ENCODE results near the gene YY1.

The YY1 gene

GRCh38 chr14:100238419-100239210 lies at the start of gene YY1:
Gene YY1 (plus strand): TSS chr14:100239144. CDS start chr14:100239245, 101 bp downstream.
- H3K9me3 ChIP-seq (ENCODE audit: control insufficient read depth in 1 of 2, low read length in 2 of 2): no peaks in the 10 kb centered on the region
- peaks cover 21 to 39% of the 10 kb centered on the region in 2 donors for H3K4me1 ChIP-seq (ENCODE audit: control insufficient read depth in 1 of 2, insufficient read depth in 2 of 2, low read length in 2 of 2)

DNA sequence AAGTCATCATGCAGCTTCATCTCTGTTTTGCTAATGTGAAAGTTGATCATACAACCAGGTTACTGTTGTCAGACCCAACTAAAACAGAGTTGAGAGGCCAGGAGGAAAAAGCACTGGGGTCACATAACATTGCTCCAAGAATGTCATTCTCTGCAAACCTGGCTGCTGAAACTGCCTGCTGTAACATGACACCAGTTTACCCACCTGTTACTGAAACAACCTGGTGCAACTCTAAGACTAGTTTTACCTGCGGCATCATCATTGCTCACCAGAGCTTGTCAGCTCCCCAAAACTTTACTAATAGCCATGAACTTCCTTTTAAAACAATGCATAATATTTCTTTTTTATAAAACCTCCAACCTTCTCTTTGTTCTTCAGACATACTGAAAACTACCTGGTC lies 48.8 kb upstream of the YY1 start:
- no peak overlapping the region for H3K27ac ChIP-seq (ENCODE audit: low read length)
- H3K9me3 ChIP-seq (ENCODE audit: control insufficient read depth in 1 of 2, low read length in 2 of 2): no peaks in the 10 kb centered on the region
- H3K4me1 ChIP-seq (ENCODE audit: control insufficient read depth in 1 of 2, insufficient read depth in 2 of 2, low read length in 2 of 2): peaks cover 4 to 6% of the 10 kb centered on the region in 2 donors
- no peaks in the 10 kb centered on the region for H3K27me3 ChIP-seq (ENCODE audit: low read depth, low read length)
- H3K36me3 ChIP-seq (ENCODE audit: control insufficient read depth in 1 of 2, insufficient read depth in 2 of 2, low read length in 2 of 2): no peaks in the 10 kb centered on the region
- no peak overlapping the region for H3K4me3 ChIP-seq (ENCODE audit: low read depth in 1 of 2, low read length in 2 of 2)

More at GRCh38 chr14:100238419-100239210, at the start of gene YY1:
- peaks cover 0 to 13% of the 10 kb centered on the region in 2 donors for H3K36me3 ChIP-seq (ENCODE audit: control insufficient read depth in 1 of 2, insufficient read depth in 2 of 2, low read length in 2 of 2)
- H3K27me3 ChIP-seq (ENCODE audit: low read depth, low read length): no peaks in the 10 kb centered on the region
- peak within 1 kb of the TSS; percentile 93 for H3K27ac ChIP-seq (ENCODE audit: low read length)
- peak within 1 kb of the TSS; percentile 95 to 100 for H3K4me3 ChIP-seq (ENCODE audit: low read depth in 1 of 2, low read length in 2 of 2)

- H3K4me3 ChIP-seq (ENCODE audit: low read depth in 1 of 2, low read length in 2 of 2): no peak overlapping the region
- H3K36me3 ChIP-seq (ENCODE audit: control insufficient read depth in 1 of 2, insufficient read depth in 2 of 2, low read length in 2 of 2): no peaks in the 10 kb centered on the region
- no peaks in the 10 kb centered on the region for H3K9me3 ChIP-seq (ENCODE audit: control insufficient read depth in 1 of 2, low read length in 2 of 2)
- H3K4me1 ChIP-seq (ENCODE audit: control insufficient read depth in 1 of 2, insufficient read depth in 2 of 2, low read length in 2 of 2): peaks cover 4 to 6% of the 10 kb centered on the region in 2 donors
- peak overlapping the region; percentile 74 for H3K27ac ChIP-seq (ENCODE audit: low read length)
- no peaks in the 10 kb centered on the region for H3K27me3 ChIP-seq (ENCODE audit: low read depth, low read length)
These were observed 47.2 kb upstream of the YY1 start for GRCh38 chr14:100191584-100192249.

DNA sequence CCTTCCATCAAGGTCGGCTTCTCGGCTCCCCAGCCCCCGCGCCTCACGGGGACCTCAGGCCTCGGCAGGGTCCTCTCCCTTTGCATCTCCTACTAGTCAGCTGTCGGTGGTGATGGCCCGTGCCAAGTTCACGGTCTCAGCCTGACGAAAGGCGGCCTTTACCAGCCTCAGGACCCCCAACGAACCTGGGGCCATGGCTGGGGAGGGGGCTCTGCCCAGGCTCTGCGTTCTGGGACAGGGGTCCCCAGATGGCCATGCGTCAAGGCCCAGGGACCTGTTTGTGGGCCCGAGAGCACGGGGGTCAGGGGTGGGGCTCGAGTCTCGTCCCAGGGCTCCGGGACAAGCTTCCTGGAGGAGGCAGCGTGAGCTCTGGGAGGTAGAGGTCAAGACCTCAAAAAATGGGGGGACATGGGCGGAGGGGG lies 46.7 kb upstream of the YY1 start:
- Histone ChIP-seq H3K4me3 (ENCODE audit: low read depth in 1 of 2, low read length in 2 of 2) (peak overlapping the region; percentile 56 to 59), H3K4me1 (ENCODE audit: control insufficient read depth in 1 of 2, insufficient read depth in 2 of 2, low read length in 2 of 2) (peaks cover 4 to 6% of the 10 kb centered on the region in 2 donors), H3K27me3 (ENCODE audit: low read depth, low read length) (no peaks in the 10 kb centered on the region), H3K36me3 (ENCODE audit: control insufficient read depth in 1 of 2, insufficient read depth in 2 of 2, low read length in 2 of 2) (no peaks in the 10 kb centered on the region), H3K9me3 (ENCODE audit: control insufficient read depth in 1 of 2, low read length in 2 of 2) (no peaks in the 10 kb centered on the region), H3K27ac (ENCODE audit: low read length) (peak overlapping the region; percentile 74)

GRCh38 chr14:100192672-100193416 lies 46.1 kb upstream of the YY1 start:
- H3K27ac ChIP-seq (ENCODE audit: low read length): peak overlapping the region; percentile 85
- H3K36me3 ChIP-seq (ENCODE audit: control insufficient read depth in 1 of 2, insufficient read depth in 2 of 2, low read length in 2 of 2): no peaks in the 10 kb centered on the region
- H3K4me3 ChIP-seq (ENCODE audit: low read depth in 1 of 2, low read length in 2 of 2): peak overlapping the region; percentile 59 to 67
- peaks cover 4 to 6% of the 10 kb centered on the region in 2 donors for H3K4me1 ChIP-seq (ENCODE audit: control insufficient read depth in 1 of 2, insufficient read depth in 2 of 2, low read length in 2 of 2)
- H3K27me3 ChIP-seq (ENCODE audit: low read depth, low read length): no peaks in the 10 kb centered on the region
- no peaks in the 10 kb centered on the region for H3K9me3 ChIP-seq (ENCODE audit: control insufficient read depth in 1 of 2, low read length in 2 of 2)

GRCh38 chr14:100193417-100194357 lies 45.3 kb upstream of the YY1 start:
- Histone ChIP-seq H3K4me1 (ENCODE audit: control insufficient read depth in 1 of 2, insufficient read depth in 2 of 2, low read length in 2 of 2) (peaks cover 4 to 6% of the 10 kb centered on the region in 2 donors), H3K4me3 (ENCODE audit: low read depth in 1 of 2, low read length in 2 of 2) (peak overlapping the region; percentile 59 to 67), H3K27ac (ENCODE audit: low read length) (peak overlapping the region; percentile 85), H3K27me3 (ENCODE audit: low read depth, low read length) (no peaks in the 10 kb centered on the region), H3K9me3 (ENCODE audit: control insufficient read depth in 1 of 2, low read length in 2 of 2) (no peaks in the 10 kb centered on the region), H3K36me3 (ENCODE audit: control insufficient read depth in 1 of 2, insufficient read depth in 2 of 2, low read length in 2 of 2) (no peaks in the 10 kb centered on the region)

DNA sequence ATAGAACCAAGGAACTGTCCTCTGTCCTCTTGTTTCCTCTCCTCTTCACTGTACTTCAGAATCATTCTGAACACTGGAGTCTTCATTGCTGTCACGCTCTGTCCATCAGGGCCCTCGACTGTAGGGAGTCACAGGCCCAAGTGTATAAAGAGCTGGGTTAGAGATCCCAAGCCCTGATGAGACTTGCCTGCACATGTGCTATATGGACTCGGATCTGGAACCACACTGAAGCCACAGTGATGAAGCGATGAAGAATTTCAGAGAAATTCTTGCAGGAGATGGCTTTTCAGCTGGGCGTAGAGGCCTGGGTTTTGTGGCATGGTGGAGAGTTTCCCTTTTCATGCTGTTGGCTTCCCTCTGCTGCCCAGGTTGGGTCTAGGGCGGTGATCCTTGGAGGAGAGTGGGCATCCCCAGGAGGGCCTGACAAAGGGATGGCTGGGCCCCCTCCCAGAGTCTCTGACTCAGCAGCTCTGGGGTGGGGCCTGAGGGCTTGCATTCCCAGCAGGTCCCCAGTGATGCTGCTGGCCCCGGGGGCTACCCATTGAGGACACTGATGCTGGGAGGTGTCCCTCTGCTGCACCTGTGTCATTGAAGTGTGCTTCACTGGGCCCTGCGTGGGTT lies 39.6 kb upstream of the YY1 start:
- Histone ChIP-seq H3K4me3 (ENCODE audit: low read depth in 1 of 2, low read length in 2 of 2) (no peak overlapping the region), H3K27me3 (ENCODE audit: low read depth, low read length) (no peaks in the 10 kb centered on the region), H3K4me1 (ENCODE audit: control insufficient read depth in 1 of 2, insufficient read depth in 2 of 2, low read length in 2 of 2) (no peaks in the 10 kb centered on the region), H3K27ac (ENCODE audit: low read length) (no peak overlapping the region), H3K36me3 (ENCODE audit: control insufficient read depth in 1 of 2, insufficient read depth in 2 of 2, low read length in 2 of 2) (no peaks in the 10 kb centered on the region), H3K9me3 (ENCODE audit: control insufficient read depth in 1 of 2, low read length in 2 of 2) (no peaks in the 10 kb centered on the region)

GRCh38 chr14:100200311-100200710 lies 38.6 kb upstream of the YY1 start:
- no peak overlapping the region for H3K4me3 ChIP-seq (ENCODE audit: low read depth in 1 of 2, low read length in 2 of 2)
- H3K9me3 ChIP-seq (ENCODE audit: control insufficient read depth in 1 of 2, low read length in 2 of 2): no peaks in the 10 kb centered on the region
- H3K4me1 ChIP-seq (ENCODE audit: control insufficient read depth in 1 of 2, insufficient read depth in 2 of 2, low read length in 2 of 2): no peaks in the 10 kb centered on the region
- H3K27me3 ChIP-seq (ENCODE audit: low read depth, low read length): no peaks in the 10 kb centered on the region
- no peak overlapping the region for H3K27ac ChIP-seq (ENCODE audit: low read length)
- no peaks in the 10 kb centered on the region for H3K36me3 ChIP-seq (ENCODE audit: control insufficient read depth in 1 of 2, insufficient read depth in 2 of 2, low read length in 2 of 2)

DNA sequence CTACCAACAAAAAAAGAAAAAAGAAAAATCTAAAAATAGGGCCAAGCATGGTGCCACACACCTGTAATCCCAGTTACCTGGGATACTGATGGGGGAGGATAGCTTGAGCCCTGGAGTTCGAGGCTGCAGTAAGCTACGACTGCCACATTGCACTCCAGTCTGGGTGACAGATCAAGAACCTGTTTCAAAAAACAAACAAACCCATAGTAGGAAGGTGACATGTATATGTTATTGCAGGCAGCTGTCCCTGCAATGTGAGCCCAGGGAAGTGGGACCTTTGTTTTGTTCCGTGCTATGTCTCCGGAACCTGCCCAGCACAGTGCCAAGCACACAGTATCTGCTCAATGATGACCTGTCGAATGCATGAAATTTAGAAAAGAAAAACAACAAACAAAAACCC lies 37.2 kb upstream of the YY1 start:
- H3K4me3 ChIP-seq (ENCODE audit: low read depth in 1 of 2, low read length in 2 of 2): no peak overlapping the region
- no peaks in the 10 kb centered on the region for H3K27me3 ChIP-seq (ENCODE audit: low read depth, low read length)
- no peaks in the 10 kb centered on the region for H3K9me3 ChIP-seq (ENCODE audit: control insufficient read depth in 1 of 2, low read length in 2 of 2)
- H3K27ac ChIP-seq (ENCODE audit: low read length): no peak overlapping the region
- no peaks in the 10 kb centered on the region for H3K36me3 ChIP-seq (ENCODE audit: control insufficient read depth in 1 of 2, insufficient read depth in 2 of 2, low read length in 2 of 2)
- no peaks in the 10 kb centered on the region for H3K4me1 ChIP-seq (ENCODE audit: control insufficient read depth in 1 of 2, insufficient read depth in 2 of 2, low read length in 2 of 2)

GRCh38 chr14:100202712-100203111 lies 36.2 kb upstream of the YY1 start:
- H3K27ac ChIP-seq (ENCODE audit: low read length): no peak overlapping the region
- H3K9me3 ChIP-seq (ENCODE audit: control insufficient read depth in 1 of 2, low read length in 2 of 2): no peaks in the 10 kb centered on the region
- H3K4me1 ChIP-seq (ENCODE audit: control insufficient read depth in 1 of 2, insufficient read depth in 2 of 2, low read length in 2 of 2): no peaks in the 10 kb centered on the region
- no peaks in the 10 kb centered on the region for H3K27me3 ChIP-seq (ENCODE audit: low read depth, low read length)
- H3K36me3 ChIP-seq (ENCODE audit: control insufficient read depth in 1 of 2, insufficient read depth in 2 of 2, low read length in 2 of 2): no peaks in the 10 kb centered on the region
- H3K4me3 ChIP-seq (ENCODE audit: low read depth in 1 of 2, low read length in 2 of 2): no peak overlapping the region
